NCI-H748 (cell line): ENCODE measurements around the gene MAGOH.

ENCODE experiments used
- DNase-seq: peaks from one replicate; lab custom pipeline; 2025; ENCODE audit not compliant: unreplicated experiment; lab: John Stamatoyannopoulos, UW

MAGOH gene

GRCh38 chr1:53270873-53271272 is 32.6 kb upstream of the MAGOH start:
- DNase-seq: no peak

GRCh38 chr1:53270107-53270506 is 31.8 kb upstream of the MAGOH start:
- no peak for DNase-seq

- DNase-seq: no peak
Observed at GRCh38 chr1:53267761-53268160, 29.4 kb upstream of the MAGOH start.

GRCh38 chr1:53266038-53266437 is 27.7 kb upstream of the MAGOH start:
- no peak for DNase-seq

GRCh38 chr1:53265581-53265980 is 27.3 kb upstream of the MAGOH start:
- DNase-seq: no peak

- DNase-seq: no peak
Observed at GRCh38 chr1:53264048-53264447, 25.7 kb upstream of the MAGOH start.

- DNase-seq: no peak
Observed at GRCh38 chr1:53262000-53262399, 23.7 kb upstream of the MAGOH start.

- DNase-seq: no peak
Observed at GRCh38 chr1:53260631-53261247, 22.4 kb upstream of the MAGOH start.

- no peak for DNase-seq
Observed at GRCh38 chr1:53259932-53260331, 21.6 kb upstream of the MAGOH start.

- no peak for DNase-seq
Observed at GRCh38 chr1:53258216-53258615, 19.9 kb upstream of the MAGOH start.

GRCh38 chr1:53257454-53258081 is 19.2 kb upstream of the MAGOH start:
- DNase-seq: no peak

- no peak for DNase-seq
Observed at GRCh38 chr1:53256511-53257453, 18.5 kb upstream of the MAGOH start.

- DNase-seq: no peak
Observed at GRCh38 chr1:53255031-53255430, 16.7 kb upstream of the MAGOH start.

GRCh38 chr1:53254011-53254640 is 15.8 kb upstream of the MAGOH start:
- DNase-seq: no peak

GRCh38 chr1:53250325-53250724 is 12.0 kb upstream of the MAGOH start:
- no peak for DNase-seq

GRCh38 chr1:53249706-53250105 is 11.4 kb upstream of the MAGOH start:
- DNase-seq: no peak

- no peak for DNase-seq
Observed at GRCh38 chr1:53246261-53247134, 8.2 kb upstream of the MAGOH start.

GRCh38 chr1:53244141-53244540 is 5.8 kb upstream of the MAGOH start:
- no peak for DNase-seq

- no peak for DNase-seq
Observed at GRCh38 chr1:53242381-53242780, 4.1 kb upstream of the MAGOH start.

- DNase-seq: no peak
Observed at GRCh38 chr1:53241828-53242227, 3.5 kb upstream of the MAGOH start.

GRCh38 chr1:53237638-53238037 is 680 bp downstream of the MAGOH start:
- no peak for DNase-seq
